NCI-H2196 (cell line): ENCODE measurements around the gene KIF19.
A peak's percentile ranks its signal among the peaks of the same experiment; 100 is the strongest.
"Not testable (repeated sequence)": the region's sequence is repeated elsewhere in the genome, so short reads cannot be mapped to it uniquely, and the experiment has no call there.

Source experiments
- DNase-seq: peaks from one replicate; lab custom pipeline; 2025; ENCODE audit not compliant: unreplicated experiment; lab: John Stamatoyannopoulos, UW

KIF19 gene

GRCh38 chr17:74325743-74326379 is at the start of gene KIF19:
Gene KIF19 (plus strand): TSS chr17:74326226. CDS start chr17:74326350, 124 bp downstream.
- DNase-seq: peak; percentile 64

- no peak for DNase-seq
Measured at GRCh38 chr17:74276541-74277009, 49.5 kb upstream of the KIF19 start.

DNA sequence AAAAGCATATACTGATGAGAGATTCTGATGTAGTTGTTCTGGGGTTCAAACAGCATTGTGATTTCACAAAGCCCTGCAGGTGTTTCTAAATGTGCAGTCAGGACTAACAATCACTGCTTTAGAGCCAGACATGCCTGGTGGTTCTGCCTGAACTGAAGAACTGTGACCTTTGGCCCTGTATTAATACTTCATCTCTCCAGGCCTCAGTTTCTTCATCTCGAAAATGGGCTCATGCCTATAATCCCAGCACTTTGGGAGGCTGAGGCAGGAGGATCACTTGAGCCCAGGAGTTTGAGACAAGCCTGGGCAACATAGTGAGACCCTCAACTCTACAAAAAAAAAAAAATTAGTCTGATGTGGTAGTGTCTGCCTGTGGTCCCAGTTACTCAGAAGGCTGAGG is 48.1 kb upstream of the KIF19 start:
- no peak for DNase-seq

GRCh38 chr17:74279617-74280016 is 46.4 kb upstream of the KIF19 start:
- not testable (repeated sequence) for DNase-seq

GRCh38 chr17:74280093-74280513 is 45.9 kb upstream of the KIF19 start:
- DNase-seq: no peak

GRCh38 chr17:74281799-74282198 is 44.2 kb upstream of the KIF19 start:
- DNase-seq: no peak

GRCh38 chr17:74282274-74282586 is 43.8 kb upstream of the KIF19 start:
- not testable (repeated sequence) for DNase-seq

- DNase-seq: no peak
Measured at GRCh38 chr17:74282587-74283370, 43.2 kb upstream of the KIF19 start.

- no peak for DNase-seq
Measured at GRCh38 chr17:74283371-74283673, 42.7 kb upstream of the KIF19 start.

DNA sequence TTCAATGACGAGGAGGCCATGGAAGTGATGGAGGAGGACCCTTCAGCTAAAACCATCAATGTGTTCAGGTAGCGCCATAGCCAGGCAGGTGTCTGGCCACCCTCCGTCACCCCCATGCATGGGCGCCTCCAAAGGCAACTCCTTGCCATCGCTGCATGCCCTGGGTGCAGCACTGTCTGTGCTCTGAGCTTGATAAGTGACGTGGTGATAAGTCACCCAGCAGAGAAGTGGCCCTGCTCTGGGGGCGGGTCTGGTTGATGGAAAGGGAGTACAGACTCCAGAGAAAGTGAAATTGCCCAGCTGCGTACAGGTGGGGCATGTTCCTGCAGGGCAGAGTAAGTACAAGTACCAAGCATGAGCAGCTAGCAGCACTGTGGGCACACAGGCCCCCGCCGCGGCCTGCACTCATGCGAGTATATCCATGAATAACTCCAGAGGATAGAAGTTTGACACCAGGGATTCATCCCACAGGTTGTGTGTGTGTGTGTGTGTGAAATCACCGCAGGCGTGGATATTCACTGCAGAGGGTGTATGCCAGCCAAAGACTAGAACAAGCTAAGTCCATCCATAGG is 38.9 kb upstream of the KIF19 start:
- no peak for DNase-seq

DNA sequence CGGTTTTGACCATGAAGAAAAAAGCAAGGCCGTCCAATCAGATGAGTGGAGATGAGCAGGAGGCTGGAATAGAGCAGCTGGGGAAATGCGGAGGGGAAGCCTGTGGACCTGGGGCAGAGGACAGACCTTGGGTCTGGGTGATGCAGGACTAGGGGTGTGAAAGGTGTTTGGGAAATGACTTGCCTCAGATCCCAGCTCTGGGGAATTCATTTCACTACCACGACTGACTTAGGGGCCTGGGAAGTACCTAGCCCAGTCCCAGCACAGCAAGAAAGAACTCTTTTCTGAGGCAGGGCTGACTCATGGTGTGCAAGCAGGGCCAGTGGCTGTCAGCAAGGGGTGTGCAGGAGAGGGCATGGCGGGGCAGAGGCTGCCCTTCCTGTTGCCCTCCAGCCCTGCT is 37.2 kb upstream of the KIF19 start:
- no peak for DNase-seq

GRCh38 chr17:74289688-74290087 is 36.3 kb upstream of the KIF19 start:
- no peak for DNase-seq

- DNase-seq: no peak
Measured at GRCh38 chr17:74290340-74290739, 35.7 kb upstream of the KIF19 start.

DNA sequence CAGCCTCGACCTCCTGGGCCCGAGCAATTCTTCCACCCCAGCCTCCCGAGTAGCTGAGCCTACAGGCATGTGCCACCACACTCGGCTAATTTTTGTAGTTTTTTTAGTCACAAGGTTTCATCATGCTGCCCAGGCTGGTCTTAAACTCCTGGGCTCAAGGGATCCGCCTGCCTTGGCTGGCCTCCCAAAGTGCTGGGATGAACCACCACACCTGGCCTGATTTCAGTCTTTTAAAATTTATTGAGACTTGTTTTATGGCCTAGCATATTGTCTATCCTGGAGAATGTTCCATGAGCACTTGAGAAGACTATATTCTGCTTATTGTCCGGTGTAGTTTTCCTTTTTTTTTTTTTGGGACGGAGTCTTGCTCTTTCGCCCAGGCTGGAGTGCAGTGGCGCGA is 33.5 kb upstream of the KIF19 start:
- DNase-seq: no peak

GRCh38 chr17:74295625-74296547 is 30.1 kb upstream of the KIF19 start:
- no peak for DNase-seq

DNA sequence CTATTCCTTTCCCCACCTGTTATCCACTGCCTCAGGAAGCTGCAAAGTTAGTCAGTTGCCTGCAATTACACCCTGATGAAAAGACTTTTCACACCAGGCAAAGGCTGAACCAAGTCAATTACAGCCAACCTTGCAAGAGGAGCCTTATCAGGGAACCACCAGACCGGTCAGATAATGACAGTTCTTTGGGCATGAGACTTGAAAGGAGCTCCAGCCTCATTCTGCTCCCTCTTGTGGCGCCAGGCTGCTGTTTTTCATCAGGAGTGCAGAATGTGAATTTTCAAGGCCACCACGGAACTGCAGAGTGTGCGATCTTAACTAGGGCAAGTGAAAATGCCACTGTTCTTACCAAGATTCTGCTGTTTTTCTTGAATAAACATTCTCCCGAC is 29.5 kb upstream of the KIF19 start:
- DNase-seq: peak; percentile 60

DNA sequence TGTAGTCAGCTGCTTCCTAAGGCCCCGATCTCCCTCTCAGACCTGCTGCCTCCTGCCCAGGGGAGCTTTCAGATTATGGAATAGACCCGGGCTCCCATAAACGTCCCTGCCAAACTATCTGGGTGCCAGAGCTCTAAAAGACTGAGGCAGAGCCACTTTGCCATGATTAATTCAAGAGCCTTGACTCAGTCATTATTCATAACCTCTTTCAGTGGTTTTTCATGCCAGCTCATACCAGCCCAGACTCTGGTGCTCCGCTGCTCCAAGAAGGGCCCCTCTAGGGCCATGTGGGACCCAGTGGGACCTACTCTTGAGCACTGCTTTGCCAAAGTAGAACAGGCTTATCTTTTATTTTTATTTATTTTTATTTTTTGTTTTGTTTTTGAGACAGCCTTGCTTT is 28.1 kb upstream of the KIF19 start:
- DNase-seq: no peak

GRCh38 chr17:74298778-74299177 is 27.2 kb upstream of the KIF19 start:
- no peak for DNase-seq

- no peak for DNase-seq
Measured at GRCh38 chr17:74299226-74300009, 26.6 kb upstream of the KIF19 start.

DNA sequence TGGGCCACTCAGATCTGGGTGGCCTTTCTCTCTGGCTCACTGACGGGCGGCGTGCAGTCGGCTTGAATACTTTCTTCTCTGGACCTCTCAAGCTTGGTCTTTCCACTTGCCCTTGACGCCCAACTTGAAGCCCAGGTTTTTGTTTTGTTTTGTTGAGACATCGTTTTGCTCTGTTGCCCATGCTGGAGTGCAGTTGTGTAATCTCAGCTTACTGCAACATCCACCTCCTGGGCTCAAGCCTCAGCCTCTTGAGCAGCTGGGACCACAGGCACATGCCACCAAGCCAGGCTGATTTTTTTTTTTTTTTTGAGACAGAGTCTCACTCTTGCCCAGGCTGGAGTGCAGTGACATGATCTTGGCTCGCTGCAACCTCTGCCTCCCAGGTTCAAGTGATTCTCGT is 22.7 kb upstream of the KIF19 start:
- DNase-seq: no peak

DNA sequence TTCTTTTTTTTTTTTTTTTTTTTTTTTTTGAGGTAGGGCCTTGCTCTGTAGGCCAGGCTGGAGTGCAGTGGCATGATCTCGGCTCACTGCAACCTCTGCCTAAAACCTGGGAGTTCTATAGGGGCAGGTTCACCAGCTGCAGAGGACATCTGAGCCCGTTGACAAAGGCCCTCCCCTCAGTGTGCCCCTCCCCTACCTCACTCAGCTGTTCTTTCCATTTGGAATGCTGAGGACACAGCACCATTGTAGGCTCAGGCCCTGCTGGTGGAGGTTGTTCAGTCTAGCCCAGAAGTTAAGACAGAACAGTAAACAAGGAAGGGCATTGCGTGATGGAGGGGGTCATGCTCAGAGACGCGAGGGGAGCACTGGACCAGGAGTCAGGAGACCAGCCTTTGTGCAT is 21.8 kb upstream of the KIF19 start:
- no peak for DNase-seq
